OCI-LY1 (cell line): ENCODE measurements around the gene ZNF609.
"Not testable (repeated sequence)": the region's sequence is repeated elsewhere in the genome, so short reads cannot be mapped to it uniquely, and the experiment has no call there.

Source experiments
- H2AFZ ChIP-seq: fragments of 200-600 bp; sonication (generic), shearing (Covaris generic); 2 replicates; pipeline ENCODE4 v1.6.0; 2014; ENCODE audit warnings: antibody characterized with exemption, mild to moderate bottlenecking, low read length
- H3F3A ChIP-seq: fragments of 200-600 bp; sonication (generic), shearing (Covaris generic); 2 replicates; pipeline ENCODE4 v1.6.0; 2014; ENCODE audit warnings: mild to moderate bottlenecking, antibody characterized with exemption, low read length, moderate library complexity; ENCODE audit not compliant: insufficient read depth
- H3K27ac ChIP-seq: fragments of 200-600 bp; sonication (generic); 2 replicates; pipeline ENCODE4 v1.5.1; 2014; ENCODE audit warnings: low read length, mixed run types, mild to moderate bottlenecking, low read depth; ENCODE audit not compliant: poor library complexity, severe bottlenecking
- H3K27me3 ChIP-seq: fragments of 200-600 bp; sonication (generic); 2 replicates; pipeline ENCODE4 v1.6.0; 2014; ENCODE audit warnings: antibody characterized with exemption, mild to moderate bottlenecking, low read length, moderate library complexity; ENCODE audit not compliant: insufficient read depth
- H3K36me3 ChIP-seq: fragments of 200-600 bp; sonication (generic); 2 replicates; pipeline ENCODE4 v1.6.1; 2014; ENCODE audit warnings: mild to moderate bottlenecking, antibody characterized with exemption, low read length, moderate library complexity, mixed read lengths; ENCODE audit not compliant: insufficient read depth
- H3K4me1 ChIP-seq: fragments of 200-600 bp; sonication (generic); 2 replicates; pipeline ENCODE4 v1.5.1; 2014; ENCODE audit warnings: mild to moderate bottlenecking, low read length, moderate library complexity; ENCODE audit not compliant: insufficient read depth, severe bottlenecking
- H3K4me2 ChIP-seq: fragments of 200-600 bp; sonication (generic), shearing (Covaris generic); 2 replicates; pipeline ENCODE4 v1.6.1; 2014; ENCODE audit warnings: low read length
- H3K4me3 ChIP-seq: fragments of 200-600 bp; sonication (generic); 2 replicates; pipeline ENCODE4 v1.5.1; 2014; ENCODE audit warnings: low read length, low read depth, mild to moderate bottlenecking, mixed read lengths; ENCODE audit not compliant: poor library complexity, severe bottlenecking
- H3K79me2 ChIP-seq: fragments of 200-600 bp; shearing (Covaris generic); 2 replicates; pipeline ENCODE4 v1.6.1; 2016; ENCODE audit warnings: mixed run types, low read length, mixed read lengths; ENCODE audit not compliant: insufficient read depth
- H3K9ac ChIP-seq: fragments of 200-600 bp; sonication (generic), shearing (Covaris generic); 2 replicates; pipeline ENCODE4 v1.6.1; 2014; ENCODE audit warnings: mild to moderate bottlenecking, low read length, mixed read lengths
- H3K9me2 ChIP-seq: fragments of 200-600 bp; sonication (generic), shearing (Covaris generic); 2 replicates; pipeline ENCODE4 v1.6.1; 2014; ENCODE audit warnings: low read depth, mild to moderate bottlenecking, low read length, mixed read lengths
- H3K9me3 ChIP-seq: fragments of 200-600 bp; shearing (Covaris generic); 2 replicates; pipeline ENCODE4 v1.6.1; 2014; ENCODE audit warnings: low read length, mixed read lengths
- H4K20me1 ChIP-seq: fragments of 200-600 bp; sonication (generic), shearing (Covaris generic); 2 replicates; pipeline ENCODE4 v1.6.0; 2016; ENCODE audit warnings: mild to moderate bottlenecking, low read length; ENCODE audit not compliant: insufficient read depth
- EZH2 ChIP-seq: fragments of 200-600 bp; sonication (generic), shearing (Covaris generic); IDR thresholded peaks from 2 replicates; pipeline ENCODE4 v1.8.0; 2017; ENCODE audit warnings: borderline replicate concordance, mixed run types, mild to moderate bottlenecking, antibody characterized with exemption, low read length, moderate library complexity, mixed read lengths
- TF ChIP-seq, protein P1 (sequence below): fragments of 200-600 bp; sonication (generic), shearing (Covaris generic); IDR thresholded peaks from 2 replicates; pipeline ENCODE4 v1.5.1; 2017; ENCODE audit warnings: mild to moderate bottlenecking, antibody characterized with exemption, low read length, moderate library complexity, mixed read lengths

ZNF609 gene

DNA sequence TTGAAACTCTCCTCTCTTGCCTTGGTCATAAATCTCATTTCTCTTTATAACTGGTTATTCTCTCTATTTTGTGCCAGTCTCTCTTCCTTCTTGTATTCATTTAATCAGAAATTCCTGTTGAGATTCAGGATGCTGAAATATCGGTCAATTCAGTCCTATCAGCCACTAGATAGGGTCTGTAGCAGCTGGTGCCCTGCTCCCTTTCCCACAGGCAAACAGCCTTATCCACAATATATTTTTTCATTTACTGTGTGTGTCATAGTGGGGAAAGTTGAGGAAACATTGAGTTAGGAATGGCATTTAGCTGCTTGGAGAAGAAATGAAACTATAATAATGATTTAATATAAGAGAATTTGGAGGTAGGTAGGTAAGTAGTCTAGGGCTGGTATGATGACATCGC lies 168.7 kb downstream of the ZNF609 start:
- Histone ChIP-seq H3K9me3 (no peaks in the 10 kb centered on the region), H4K20me1 (no peaks in the 10 kb centered on the region), H3K4me1 (peaks cover 27% of the 10 kb centered on the region), H3K79me2 (no peaks in the 10 kb centered on the region), H3K4me2 (no peak overlapping the region), H3K27me3 (no peaks in the 10 kb centered on the region), H3K36me3 (peaks cover 24% of the 10 kb centered on the region; the same call in 1 of the 2 replicates), H3K9me2 (no peaks in the 10 kb centered on the region), H3K4me3 (no peak overlapping the region), H3F3A (no peaks in the 10 kb centered on the region), H2AFZ (no peak overlapping the region), H3K9ac (no peak overlapping the region), H3K27ac (no peak overlapping the region)
- TF ChIP-seq, protein P1, sequence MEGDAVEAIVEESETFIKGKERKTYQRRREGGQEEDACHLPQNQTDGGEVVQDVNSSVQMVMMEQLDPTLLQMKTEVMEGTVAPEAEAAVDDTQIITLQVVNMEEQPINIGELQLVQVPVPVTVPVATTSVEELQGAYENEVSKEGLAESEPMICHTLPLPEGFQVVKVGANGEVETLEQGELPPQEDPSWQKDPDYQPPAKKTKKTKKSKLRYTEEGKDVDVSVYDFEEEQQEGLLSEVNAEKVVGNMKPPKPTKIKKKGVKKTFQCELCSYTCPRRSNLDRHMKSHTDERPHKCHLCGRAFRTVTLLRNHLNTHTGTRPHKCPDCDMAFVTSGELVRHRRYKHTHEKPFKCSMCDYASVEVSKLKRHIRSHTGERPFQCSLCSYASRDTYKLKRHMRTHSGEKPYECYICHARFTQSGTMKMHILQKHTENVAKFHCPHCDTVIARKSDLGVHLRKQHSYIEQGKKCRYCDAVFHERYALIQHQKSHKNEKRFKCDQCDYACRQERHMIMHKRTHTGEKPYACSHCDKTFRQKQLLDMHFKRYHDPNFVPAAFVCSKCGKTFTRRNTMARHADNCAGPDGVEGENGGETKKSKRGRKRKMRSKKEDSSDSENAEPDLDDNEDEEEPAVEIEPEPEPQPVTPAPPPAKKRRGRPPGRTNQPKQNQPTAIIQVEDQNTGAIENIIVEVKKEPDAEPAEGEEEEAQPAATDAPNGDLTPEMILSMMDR, result no peak
- TF ChIP-seq EZH2, result no peak

DNA sequence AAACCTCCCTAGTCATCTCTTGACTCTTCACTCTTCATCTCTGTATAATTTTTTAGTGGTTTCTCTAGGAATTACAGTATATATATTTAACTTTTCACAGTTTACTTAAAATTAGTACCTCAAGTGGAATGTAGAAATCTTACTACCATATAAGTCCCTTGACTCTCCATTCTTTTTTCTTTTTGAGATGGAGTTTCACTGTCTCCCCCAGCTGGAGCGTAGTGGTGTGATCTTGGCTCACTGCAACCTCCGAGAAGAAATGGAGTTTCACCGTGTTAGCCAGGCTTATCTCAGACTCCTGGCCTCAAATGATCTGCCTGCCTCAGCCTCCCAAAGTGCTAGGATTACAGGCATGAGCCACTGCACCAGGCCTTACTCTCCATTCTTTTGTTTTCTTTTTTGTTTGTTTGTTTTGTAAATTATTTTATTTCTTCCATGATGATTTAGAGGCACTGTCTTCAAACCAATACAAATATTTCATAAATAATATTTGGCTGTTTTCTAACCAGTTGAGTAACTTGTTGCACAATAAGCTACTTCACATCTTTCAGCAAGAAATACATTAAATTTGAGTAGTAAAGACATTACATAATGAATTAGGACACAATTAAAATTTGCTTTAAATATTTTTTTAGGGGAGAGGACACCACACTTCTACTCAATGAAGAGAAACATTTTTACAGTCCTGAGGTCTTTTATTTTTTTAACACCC lies 170.2 kb downstream of the ZNF609 start:
- Histone ChIP-seq H3K79me2 (no peaks in the 10 kb centered on the region), H3K9me3 (no peaks in the 10 kb centered on the region), H3K9me2 (no peaks in the 10 kb centered on the region), H3K4me3 (no peak overlapping the region), H4K20me1 (no peaks in the 10 kb centered on the region), H3F3A (no peaks in the 10 kb centered on the region), H3K36me3 (peaks cover 20% of the 10 kb centered on the region; the same call in 1 of the 2 replicates), H3K4me1 (peaks cover 38% of the 10 kb centered on the region), H3K27me3 (no peaks in the 10 kb centered on the region), H3K27ac (no peak overlapping the region), H3K9ac (no peak overlapping the region), H3K4me2 (no peak overlapping the region), H2AFZ (no peak overlapping the region)
- no peak for TF ChIP-seq EZH2
- TF ChIP-seq, protein P1, result no peak

DNA sequence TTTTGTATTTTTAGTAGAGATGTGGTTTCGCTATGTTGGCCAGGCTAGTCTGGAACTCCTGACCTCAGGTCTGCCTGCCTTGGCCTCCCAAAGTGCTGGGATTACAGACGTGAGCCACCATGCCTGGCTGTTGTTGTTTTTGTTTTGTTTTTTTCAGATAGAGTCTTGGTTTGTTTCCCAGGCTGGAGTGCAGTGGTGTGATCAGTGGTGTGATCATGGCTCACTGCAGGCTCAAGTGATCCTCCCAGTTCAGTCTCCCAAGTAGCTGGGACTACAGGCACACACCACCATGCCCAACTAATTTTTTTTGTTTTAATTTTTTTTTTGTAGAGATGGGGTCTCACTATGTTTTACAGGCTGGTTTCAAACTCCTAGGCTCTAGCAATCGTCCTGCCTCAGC lies 172.3 kb downstream of the ZNF609 start:
- not testable (repeated sequence) for H3K9me3 ChIP-seq, H3K27me3 ChIP-seq, H3K9me2 ChIP-seq, H3K79me2 ChIP-seq, H3F3A ChIP-seq, H3K4me2 ChIP-seq, H2AFZ ChIP-seq, H3K9ac ChIP-seq, H3K4me3 ChIP-seq, H4K20me1 ChIP-seq
- peaks cover 29% of the 10 kb centered on the region for H3K36me3 ChIP-seq
- peak overlapping the region; percentile 51 for H3K27ac ChIP-seq
- peaks cover 38% of the 10 kb centered on the region for H3K4me1 ChIP-seq

DNA sequence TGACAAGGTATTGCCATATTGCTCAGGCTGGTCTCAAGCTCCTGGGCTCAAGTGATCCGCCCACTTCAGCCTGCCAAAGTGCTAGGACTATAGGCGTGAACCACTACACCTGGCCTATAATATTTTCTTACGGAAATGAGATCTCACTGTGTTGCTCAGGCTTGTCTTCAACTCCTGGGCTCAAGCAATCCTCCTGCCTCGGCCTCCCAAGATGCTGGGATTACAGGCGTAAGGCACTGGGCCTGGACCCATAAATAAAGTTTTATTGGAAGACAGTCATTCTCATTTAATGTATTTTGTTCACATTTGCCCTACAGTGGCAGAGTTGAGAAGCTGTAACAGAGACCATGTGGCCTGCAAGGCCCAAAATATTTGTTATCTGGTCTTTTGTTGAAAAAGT lies 173.0 kb downstream of the ZNF609 start:
- Histone ChIP-seq H4K20me1 (no peaks in the 10 kb centered on the region), H3F3A (no peaks in the 10 kb centered on the region), H3K9me2 (no peaks in the 10 kb centered on the region), H2AFZ (no peak overlapping the region), H3K27ac (peak overlapping the region; percentile 51), H3K9ac (no peak overlapping the region), H3K4me3 (no peak overlapping the region), H3K27me3 (no peaks in the 10 kb centered on the region), H3K36me3 (peaks cover 32% of the 10 kb centered on the region), H3K4me1 (peaks cover 38% of the 10 kb centered on the region), H3K79me2 (no peaks in the 10 kb centered on the region), H3K9me3 (peaks cover 7% of the 10 kb centered on the region; the same call in 1 of the 2 replicates), H3K4me2 (no peak overlapping the region)
- no peak for TF ChIP-seq EZH2
- TF ChIP-seq, protein P1, result no peak
